DMS 273 (cell line): ENCODE measurements around the gene LAP3.
"Not testable (repeated sequence)": the region's sequence is repeated elsewhere in the genome, so short reads cannot be mapped to it uniquely, and the experiment has no call there.

Source experiments
- DNase-seq: peaks from one replicate; lab custom pipeline; 2025; ENCODE audit not compliant: unreplicated experiment; lab: John Stamatoyannopoulos, UW

LAP3 gene

DNA sequence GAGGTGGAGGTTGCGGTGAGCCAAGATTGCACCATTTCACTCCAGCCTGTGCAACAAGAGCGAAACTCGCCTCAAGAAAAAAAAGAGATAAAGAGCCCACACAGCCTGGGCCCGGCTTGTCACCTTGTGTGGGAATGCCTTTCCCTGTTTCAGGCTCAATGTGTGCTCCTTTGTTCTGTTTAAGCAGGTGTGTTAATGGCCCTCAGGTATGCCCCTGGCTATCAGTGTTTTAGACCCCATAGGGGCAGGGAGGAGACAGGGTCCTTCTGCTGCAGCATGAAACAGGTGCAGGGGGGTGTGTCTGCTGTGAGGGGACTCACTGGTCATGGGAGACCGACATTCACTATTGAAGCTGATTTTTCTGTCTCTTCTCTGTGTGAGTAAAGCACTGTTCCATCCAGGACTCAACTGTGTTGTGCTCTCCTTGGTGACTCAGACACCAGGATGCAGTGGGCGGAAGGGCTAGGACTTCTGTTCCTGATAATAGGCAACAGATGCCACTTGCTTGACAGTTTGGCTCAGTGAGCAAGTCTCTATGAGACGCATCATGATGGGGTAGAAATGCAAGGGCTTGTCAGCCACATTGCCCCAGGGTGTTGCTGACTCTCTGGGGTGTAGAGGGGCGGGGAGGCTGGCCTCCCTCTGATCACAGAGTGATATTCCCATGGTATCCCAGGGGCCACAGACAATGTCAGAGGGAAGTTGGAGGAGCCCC is 15.6 kb upstream of the LAP3 start:
- peak; percentile 67 for DNase-seq

DNA sequence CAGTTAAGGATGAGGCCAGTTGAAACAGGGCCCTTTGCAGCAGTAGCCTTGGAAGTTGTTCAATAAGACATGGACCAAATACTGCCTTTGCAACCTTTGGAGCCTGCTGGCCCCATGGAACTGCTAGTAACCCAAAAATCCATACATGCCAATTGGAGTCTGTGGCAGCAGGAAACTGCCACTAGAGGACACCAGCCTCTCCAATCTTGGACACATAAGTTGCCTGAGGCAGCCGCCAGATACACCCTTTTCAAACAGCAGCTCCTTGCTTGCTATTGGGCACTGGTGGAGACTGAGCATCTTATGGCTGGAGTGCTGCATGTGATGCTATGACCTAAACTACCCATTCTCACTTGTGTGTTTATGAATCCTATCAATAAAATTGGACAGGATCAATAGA is 14.8 kb upstream of the LAP3 start:
- DNase-seq: peak; percentile 47

DNA sequence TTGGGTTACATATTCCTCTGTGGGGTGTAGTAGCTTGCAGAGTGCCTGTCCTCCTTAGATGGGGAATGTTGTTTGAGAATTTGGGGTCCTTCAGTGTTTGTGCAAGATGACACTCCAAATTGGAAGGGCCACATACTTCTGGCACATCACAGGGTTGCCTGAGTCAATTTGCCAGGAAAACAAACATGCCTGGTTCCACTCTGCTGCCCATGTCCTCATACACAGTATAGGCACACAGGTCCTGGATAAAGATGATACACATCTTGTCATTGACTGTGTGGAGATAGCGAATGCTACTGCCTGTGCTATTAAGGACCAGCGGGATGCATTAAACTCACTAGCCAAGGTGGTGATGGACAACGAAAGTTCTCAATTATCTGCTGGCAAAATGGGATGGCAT is 11.2 kb upstream of the LAP3 start:
- DNase-seq: no peak

DNA sequence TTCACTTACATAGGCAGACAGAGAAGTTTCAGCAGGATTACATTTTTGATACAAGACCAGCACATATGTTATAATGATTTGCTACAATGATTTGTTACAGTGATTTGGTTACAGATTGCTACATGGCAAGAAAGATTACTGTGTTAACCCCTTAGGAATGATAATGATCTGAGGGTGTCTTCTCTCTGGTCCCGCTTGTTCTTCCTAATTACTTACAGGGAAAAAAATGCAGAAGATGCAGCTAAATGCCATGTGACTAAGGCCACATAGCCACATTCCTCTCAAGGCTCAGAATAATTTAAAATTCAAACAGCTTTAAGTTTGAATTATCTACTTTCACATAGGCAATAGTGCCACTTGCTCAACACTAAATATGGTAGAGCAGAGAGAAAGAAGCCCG is 9.7 kb upstream of the LAP3 start:
- DNase-seq: no peak

DNA sequence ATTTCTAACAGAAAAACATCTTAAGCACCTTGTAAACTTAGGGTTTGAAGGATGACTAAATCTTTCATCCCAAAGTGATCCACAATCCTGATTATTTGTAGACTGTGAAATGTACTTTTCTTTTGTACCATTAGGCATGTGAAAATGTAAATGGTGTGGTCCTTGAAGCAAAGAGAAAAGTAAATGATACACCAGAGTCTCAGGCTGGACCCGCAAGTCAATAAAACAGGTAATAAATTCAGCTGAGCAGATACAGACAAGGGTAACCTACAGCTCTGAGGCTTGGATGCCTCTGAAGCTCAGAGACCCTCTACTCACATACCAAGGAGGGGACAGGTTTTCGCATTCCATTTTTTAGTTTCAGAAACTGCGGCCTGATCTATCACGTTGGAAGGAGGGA is 2.8 kb upstream of the LAP3 start:
- DNase-seq: no peak

DNA sequence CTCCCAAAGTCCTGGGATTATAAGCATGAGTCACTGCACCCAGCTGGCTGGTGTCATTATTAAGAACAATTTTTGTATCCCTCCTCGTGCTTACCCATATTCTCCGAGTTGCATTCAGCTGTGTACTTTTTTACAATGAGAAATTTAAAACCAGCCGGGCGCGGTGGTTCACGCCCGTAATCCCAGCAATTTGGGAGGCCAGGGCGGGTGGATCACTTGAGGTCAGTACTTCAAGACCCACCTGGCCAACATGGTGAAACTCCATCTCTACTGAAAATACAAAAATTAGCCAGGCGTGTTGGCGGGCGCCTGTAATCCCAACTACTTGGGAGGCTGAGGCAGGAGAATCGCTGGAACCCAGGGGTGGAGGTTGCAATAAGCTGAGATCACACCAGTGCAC is 1.8 kb upstream of the LAP3 start:
- DNase-seq: not testable (repeated sequence)

DNA sequence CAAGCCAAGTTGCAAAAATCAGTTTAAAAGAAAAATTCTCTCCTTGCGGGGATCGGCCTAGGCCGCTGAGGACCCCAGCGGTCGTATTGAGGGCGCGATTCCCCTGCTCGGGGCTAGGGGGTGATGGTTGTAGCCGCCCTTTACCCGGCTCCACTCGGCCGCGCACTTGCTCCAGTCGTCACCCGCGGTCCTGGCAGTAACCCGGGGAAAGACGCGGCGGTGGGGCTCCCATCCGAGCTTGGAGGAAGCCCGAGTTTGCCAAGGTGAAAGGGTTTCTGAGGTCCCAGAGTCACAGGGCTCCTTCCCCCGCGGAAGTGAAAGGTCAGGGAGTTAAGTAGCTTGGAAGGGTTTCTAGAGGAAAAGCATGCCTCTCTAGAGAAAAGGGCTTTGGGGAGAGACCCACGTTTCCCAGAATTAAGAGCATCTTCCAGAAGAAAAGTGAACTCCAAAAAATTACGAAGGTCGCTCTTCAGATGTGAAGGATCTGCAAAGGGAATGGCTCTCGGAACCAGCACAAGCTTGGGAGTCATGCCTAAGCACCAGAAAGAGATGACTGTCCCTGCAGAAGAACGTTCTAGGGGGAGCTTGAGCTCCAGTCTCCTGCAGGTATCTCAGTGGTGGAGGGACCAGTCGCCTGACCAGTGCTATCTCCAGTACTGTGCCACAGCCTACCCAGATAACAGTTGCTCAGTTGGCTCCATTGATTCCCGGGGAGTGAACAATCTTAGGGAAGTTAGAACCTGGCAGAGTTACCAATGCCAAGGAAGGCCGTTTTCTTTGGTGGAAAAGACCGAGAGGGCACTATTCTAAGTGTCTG is 875 bp downstream of the LAP3 start:
- DNase-seq: peak; percentile 57

DNA sequence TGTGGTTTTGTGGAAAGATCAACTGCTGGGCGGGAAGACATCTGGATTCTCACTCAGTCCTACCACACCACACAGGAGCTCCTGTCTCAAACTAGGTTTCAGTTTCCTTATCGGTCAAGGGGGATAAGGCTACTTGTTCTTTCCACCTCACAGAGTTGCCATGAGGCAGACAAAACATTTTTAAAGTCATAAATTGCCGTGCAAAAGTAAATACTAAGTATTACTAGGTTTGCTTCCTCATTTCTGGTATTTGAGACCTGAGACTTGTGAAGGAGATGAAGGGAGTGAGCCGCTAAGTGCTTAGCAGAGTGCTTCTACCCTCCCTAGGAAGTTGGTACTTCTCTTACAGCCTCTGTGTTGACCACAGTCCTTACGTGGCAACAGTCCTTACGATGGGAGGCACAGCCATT is 1.5 kb downstream of the LAP3 start:
- no peak for DNase-seq

DNA sequence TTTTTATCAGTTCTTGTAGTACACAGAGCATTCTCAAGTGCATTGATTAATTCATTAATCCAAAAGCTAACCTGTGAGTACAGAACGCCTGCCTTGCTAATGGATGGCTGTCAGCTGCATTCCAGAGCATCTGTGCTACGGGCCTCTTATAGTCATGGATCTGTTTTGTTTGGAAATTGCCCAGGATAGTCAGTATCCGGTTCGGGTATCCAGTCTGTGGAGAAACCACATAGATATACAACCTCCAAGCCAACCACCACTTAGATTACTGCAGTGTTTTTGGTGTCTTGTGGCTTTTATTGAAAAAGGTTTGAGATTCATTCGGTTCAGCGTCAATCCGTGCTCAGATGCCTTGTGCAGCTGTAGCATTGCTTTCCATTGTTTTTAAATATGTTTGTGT is 4.0 kb downstream of the LAP3 start:
- no peak for DNase-seq

DNA sequence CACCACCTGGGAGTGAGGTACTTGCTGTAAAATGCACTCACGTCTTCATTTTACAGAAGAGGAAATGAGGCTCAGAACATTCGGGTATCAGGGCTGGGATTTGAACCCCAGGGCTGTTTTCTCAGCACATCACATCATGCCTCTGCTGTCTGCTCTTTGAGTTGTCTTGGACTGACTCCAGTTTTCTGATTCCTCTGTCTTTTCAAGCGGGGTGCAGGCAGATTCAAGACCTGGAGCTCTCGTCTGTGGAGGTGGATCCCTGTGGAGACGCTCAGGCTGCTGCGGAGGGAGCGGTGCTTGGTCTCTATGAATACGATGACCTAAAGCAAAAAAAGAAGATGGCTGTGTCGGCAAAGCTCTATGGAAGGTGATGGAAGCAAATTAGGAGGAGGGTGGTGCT is 6.3 kb downstream of the LAP3 start:
- no peak for DNase-seq

DNA sequence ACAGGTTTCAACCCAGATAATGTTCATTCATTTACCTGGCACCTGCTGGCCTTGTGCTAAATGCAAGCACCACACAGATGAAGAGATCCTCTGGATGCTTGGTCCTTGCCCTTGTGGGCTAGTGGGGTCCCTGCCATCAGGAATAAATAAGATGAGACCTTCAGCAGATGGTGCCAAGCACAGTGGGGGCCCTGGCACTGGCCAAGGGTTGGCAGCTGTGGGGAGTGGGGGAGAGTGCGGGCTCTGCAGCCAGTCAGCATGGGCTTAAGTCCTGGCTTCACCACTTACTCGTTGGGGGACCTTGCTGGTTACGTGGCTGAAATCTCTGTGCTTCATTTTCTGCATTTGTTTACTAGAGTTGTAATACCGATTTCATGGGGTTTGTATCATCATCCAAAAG is 6.9 kb downstream of the LAP3 start:
- DNase-seq: peak; percentile 37

DNA sequence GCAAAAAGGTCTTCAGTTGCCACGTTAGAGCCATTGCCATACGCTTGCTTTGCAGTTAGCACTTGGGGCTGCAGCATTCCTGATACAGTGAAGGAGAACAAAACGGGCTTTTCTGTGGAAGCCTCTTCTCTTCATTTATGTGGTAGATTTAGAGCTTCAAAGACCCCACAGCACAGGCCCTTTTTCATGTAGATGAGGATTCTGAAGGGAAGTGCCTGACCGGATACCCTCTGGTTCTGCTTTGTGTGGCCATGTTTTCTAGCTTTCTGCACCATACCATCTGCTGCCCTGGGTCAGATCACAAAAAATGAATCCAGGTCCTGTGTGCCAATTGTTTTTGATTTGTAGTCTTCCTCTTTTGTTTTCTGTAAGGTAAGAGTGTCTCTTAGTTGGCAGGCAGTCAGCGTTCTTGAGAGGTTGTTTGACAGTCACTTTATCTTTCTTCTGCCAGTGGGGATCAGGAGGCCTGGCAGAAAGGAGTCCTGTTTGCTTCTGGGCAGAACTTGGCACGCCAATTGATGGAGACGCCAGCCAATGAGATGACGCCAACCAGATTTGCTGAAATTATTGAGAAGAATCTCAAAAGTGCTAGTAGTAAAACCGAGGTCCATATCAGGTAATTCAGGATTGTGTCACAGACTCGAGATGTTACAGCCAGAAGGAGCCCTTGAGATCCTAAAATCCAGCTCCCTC is 7.7 kb downstream of the LAP3 start:
- no peak for DNase-seq

DNA sequence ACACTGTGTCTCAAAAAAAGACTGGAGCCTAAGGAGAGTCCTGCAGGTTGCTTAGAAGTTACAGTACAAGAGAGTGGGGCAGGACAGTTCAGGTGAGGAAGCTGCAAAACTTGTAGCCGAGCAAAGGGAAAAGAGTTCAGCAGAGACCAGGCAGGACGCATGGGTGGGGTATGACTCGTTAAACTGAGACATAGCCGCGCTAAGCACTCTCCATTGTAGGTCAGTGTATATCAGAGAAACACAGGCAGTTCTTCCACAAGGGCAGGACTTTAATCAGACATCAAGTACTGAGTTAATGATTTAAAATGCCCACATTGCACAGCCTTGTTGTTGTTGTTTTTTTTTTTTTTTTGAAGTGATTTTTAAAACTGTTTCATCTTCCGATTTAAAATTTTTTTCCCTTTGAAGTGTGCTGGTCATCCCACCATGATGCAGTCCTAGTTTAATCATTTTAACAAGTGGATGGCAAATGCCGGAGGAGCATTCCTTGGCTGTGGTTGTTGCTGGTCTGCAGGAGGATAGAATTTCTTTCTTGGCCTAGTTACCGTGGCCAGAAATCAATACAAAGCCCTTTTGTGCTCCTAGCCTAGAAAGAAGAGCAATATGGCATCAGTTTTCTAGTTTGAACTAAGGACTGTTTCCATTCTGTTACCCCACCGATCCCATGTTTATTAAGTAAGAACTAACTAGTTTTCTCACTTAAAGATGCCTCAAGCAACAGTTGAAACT is 10.3 kb downstream of the LAP3 start:
- no peak for DNase-seq

DNA sequence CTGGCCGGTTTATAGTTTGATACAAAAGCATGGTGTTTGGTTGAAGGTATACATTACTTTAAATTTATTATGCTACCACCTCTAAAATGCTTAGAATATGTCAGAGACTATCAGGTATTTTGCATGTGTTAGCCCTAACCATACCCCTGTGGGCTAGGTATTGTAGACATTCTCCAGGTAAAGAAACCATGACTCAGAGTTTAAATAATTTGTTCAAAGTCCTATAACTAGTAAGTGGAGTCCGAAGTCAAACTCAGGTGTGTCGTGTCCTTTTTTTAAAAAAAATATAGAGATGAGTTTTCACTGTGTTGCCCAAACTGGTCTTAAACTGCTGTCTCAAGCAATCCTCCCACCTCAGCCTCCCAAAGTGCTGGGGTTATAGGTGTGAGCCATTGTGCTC is 12.4 kb downstream of the LAP3 start:
- DNase-seq: no peak

DNA sequence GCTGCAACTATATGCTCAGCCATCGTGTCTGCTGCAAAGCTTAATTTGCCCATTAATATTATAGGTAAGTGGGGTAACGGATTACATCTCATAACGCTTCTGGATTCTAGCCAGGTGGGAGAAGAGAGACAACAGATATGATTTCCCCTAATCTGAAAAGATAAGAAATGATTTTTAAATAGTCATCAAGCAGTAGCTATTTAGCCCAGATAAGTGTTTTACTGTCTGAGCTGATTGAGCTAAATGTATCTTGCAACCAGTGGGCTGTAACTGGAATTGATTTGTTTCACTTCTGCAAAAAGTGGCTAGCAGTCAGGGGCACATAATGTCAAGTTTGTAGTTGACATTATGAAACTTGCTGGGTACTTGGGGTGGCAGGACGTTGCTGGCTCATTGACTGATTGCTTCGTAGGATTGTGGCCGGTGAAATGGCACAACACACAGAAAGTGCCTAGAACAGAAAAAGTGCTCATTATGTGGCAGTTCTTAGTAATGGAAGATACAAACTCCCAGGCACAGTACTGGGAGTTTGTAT is 18.5 kb downstream of the LAP3 start:
- no peak for DNase-seq

DNA sequence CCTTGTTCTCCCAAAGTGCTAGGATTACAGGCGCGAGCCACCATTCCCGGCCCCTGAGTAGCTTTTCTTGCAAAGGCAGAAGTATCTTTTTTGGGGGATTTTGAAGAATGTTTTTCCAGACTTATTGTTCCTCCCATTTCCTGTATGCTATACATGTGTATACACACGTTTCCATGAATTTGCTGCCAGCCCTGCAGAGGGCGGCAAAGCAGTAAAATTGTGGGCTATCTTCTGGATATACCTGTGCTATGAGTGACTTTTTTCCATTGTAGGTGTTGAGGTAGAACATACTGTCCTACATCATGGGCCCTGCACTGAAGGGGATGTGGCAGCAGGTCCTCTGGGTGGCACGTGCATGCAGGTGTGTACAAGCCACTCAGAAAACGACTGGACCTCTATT is 20.5 kb downstream of the LAP3 start:
- peak; percentile 23 for DNase-seq

DNA sequence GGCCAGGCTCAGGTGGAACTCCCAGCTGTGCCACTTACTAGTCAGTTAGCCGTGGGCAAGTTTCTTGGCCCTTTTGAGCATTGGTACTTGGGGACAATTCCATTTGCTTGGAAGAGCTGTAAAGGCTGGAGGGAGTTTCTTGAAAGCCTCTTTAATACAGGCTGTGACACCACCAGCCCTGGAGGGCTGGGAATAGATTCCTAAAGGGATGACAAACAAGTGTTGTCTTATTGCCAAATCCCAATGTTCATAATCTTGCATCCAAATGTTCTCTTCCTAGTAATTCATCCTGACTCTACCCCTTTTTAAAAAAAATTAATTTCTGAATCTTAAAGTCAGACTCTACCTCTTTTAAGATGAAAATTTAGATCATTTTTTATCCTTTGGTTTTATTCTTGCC is 22.8 kb downstream of the LAP3 start:
- no peak for DNase-seq

DNA sequence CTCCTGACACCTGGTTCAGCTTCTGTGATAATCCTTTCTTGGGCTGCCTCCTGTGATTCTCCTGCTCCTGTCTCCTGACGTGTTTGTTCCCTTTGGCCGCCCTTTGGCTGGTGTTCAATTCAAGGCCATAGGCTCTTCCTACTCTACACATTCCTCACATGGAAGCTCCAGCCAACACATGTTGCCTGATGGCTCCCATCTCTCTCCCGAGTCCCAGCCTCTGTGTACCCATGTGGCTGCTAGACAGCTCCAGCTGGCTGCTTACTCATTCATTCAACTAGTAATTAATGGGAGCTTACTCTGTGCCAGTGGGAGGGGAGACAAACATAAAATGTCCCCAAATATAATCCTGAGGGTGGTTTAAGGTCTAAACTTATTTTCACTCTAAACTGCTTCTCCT is 28.2 kb downstream of the LAP3 start:
- no peak for DNase-seq

DNA sequence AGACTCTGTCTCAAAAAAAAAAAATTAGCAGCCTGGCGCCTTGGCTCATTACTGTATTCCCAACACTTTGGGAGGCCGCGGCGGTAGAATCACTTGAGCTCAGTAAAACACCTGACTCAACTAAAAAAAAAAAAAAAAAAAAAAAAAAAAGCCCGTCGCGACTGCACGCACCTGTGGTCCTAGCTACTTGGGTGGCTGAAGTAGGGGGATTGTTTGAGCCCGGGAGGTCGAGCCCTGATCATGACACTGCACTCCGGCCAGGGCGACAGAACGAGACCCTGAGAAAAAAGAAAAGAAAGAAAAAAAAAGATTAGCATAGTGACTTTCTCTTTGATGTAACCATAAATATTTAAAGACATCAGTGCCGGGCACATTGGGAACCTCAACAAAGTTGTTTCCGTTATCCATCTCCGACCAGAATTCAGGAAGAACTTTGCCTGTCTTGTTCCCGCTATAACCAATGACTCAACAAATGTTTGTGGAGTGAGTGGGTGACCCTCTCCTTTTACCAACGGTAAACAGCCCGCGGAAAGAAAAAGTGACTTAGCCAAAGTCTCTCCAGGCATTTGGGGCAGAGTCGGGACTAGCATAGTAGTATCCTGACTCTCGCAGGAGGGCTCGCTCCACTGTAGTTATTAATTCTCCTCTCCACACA is 36.9 kb downstream of the LAP3 start:
- peak; percentile 19 for DNase-seq

DNA sequence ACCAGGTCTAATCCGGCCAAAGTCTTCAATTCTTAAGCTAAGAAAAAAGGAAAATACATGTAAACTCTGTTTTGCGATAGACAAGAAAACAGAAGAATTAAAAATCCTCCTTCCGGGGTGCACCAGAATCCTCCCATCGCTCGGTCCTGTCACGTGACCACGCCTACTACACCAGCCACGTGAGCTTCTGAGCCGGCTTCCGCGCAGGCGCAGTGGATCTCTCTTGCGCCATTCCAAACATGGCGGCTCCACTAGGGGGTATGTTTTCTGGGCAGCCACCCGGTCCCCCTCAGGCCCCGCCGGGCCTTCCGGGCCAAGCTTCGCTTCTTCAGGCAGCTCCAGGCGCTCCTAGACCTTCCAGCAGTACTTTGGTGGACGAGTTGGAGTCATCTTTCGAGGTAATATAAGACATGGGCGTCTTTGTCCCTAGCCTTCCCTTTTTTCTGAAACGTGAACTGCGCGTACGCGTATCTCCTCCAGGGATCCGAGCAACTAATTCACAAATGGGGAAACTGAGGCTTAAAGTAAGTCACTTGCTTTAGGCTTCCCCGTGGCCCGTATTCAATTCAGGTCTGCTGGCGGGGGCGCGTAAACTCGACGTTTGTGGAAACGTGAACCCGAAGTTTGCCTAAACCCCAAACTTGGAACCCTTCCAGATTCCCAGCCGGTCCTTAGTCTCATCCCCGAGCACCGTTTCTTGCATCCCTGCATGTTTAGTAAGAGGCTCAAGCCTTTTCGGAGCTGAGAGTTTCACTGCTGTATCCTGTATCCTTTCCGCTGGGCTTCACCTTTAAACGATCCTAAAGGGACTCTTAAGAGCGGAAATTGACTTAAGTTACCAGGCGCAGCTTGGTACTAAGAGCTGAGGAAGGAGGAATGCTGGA is 37.7 kb downstream of the LAP3 start, which contains the start of gene MED28:
MED28 (plus strand) TSS at position 226 of the 884 bp plus-strand sequence; CDS start at position 240, 14 bp downstream.
- peak; percentile 96 for DNase-seq
